HCT116 (cell line): ENCODE results near the gene FOXD4L1. TPM values are rescaled to one million over a fixed set of nuclear protein-coding genes. Genes with fewer than 3 reads are reported as not detected.
"Not testable (repeated sequence)": the region's sequence is repeated elsewhere in the genome, so short reads cannot be mapped to it uniquely, and the experiment has no call there.

ENCODE experiments used
- ATAC-seq: fragments of 200-7000 bp; cut with Tn5 transposase; 2 replicates; pipeline ENCODE4 v1.9.1; 2020; ENCODE audit warnings: mild to moderate bottlenecking, moderate library complexity
- BruUV-seq: library from RNA; stranded (reverse); fragments of 400-500 nt; replicated peaks from 2 replicates; lab custom pipeline; 2021; lab: Mats Ljungman, UMichigan
- CTCF ChIA-PET: fragments of 300-600 bp; sonication (Branson Sonifier 250); formaldehyde crosslinking; loops from one replicate; lab custom pipeline; 2021; ENCODE audit warnings: antibody characterized with exemption; lab: Charles Lee
- POLR2A ChIA-PET: fragments of 300-600, 350-600 bp; sonication (Branson Sonifier 250); formaldehyde crosslinking; loops from one replicate; lab custom pipeline; 2021; ENCODE audit warnings: antibody characterized with exemption; lab: Charles Lee
- RAD21 ChIA-PET, 2 experiments: fragments of 300-600 bp; sonication (Branson Sonifier 250); formaldehyde crosslinking; loops; one replicate each; lab custom pipeline; 2023; ENCODE audit warnings: low total read pairs in 2 of 2; ENCODE audit not compliant: uncharacterized antibody in 2 of 2, unreplicated experiment in 2 of 2, low non-redundant PET in 1 of 2; lab: Charles Lee
- DNase-seq: peaks from one replicate; pipeline ENCODE4 v3.0.0-alpha.2; 2010; ENCODE audit warnings: low read depth, low spot score
- H2AFZ ChIP-seq: fragments of 200-600 bp; shearing (Covaris generic), sonication (generic); 2 replicates; pipeline ENCODE4 v1.6.1; 2017; ENCODE audit warnings: low read depth, mixed run types, mixed read lengths, antibody characterized with exemption, low read length; ENCODE audit not compliant: poor library complexity, severe bottlenecking
- H3K27ac ChIP-seq: 2 replicates; pipeline ENCODE4 v1.5.1; 2012; ENCODE audit warnings: low read depth, low read length
- H3K27me3 ChIP-seq: fragments of 200-600 bp; sonication (generic); 2 replicates; pipeline ENCODE4 v1.6.1; 2016; ENCODE audit warnings: mixed run types, low read length, mixed read lengths; ENCODE audit not compliant: insufficient read depth
- H3K36me3 ChIP-seq, 2 experiments: fragments of 200-500 bp in 1 of 2; fragments of 200-600 bp in 1 of 2; sonication (Bioruptor generic) in 1 of 2; sonication (generic) in 1 of 2; 2 replicates each; pipeline versions ENCODE4 v1.5.1 to v1.6.1; 2014 to 2016; ENCODE audit warnings: low read length in 2 of 2, inconsistent platforms in 1 of 2, mixed read lengths in 1 of 2, mixed run types in 1 of 2; ENCODE audit not compliant: insufficient read depth in 2 of 2, control insufficient read depth in 1 of 2
- H3K4me1 ChIP-seq, 2 experiments: fragments of 200-600 bp in 1 of 2; sonication (generic) in 1 of 2; 2 replicates each; pipeline versions ENCODE4 v1.5.1 to v1.6.1; 2012 to 2017; ENCODE audit warnings: low read length in 2 of 2, inconsistent platforms in 1 of 2, mild to moderate bottlenecking in 1 of 2, mixed read lengths in 1 of 2, mixed run types in 1 of 2, moderate library complexity in 1 of 2; ENCODE audit not compliant: insufficient read depth in 2 of 2, control insufficient read depth in 1 of 2
- H3K4me2 ChIP-seq: fragments of 200-600 bp; sonication (generic); 2 replicates; pipeline ENCODE4 v1.6.1; 2017; ENCODE audit warnings: mixed run types, low read length, mixed read lengths
- H3K4me3 ChIP-seq, 2 experiments: fragments of 200-600 bp in 1 of 2; sonication (generic) in 1 of 2; replicated peaks in 1 of 2; 2 replicates each; pipeline ENCODE4 v1.5.1; 2011 to 2016; ENCODE audit warnings: low read length in 2 of 2, control low read depth in 1 of 2, low read depth in 1 of 2, mild to moderate bottlenecking in 1 of 2, mixed read lengths in 1 of 2, mixed run types in 1 of 2
- H3K79me2 ChIP-seq: fragments of 200-600 bp; sonication (generic); 2 replicates; pipeline ENCODE4 v1.6.1; 2017; ENCODE audit warnings: mild to moderate bottlenecking, mixed run types, low read length, moderate library complexity, mixed read lengths; ENCODE audit not compliant: insufficient read depth
- H3K9ac ChIP-seq: fragments of 200-600 bp; sonication (generic); 2 replicates; pipeline ENCODE4 v1.6.1; 2016; ENCODE audit warnings: low read length, mixed read lengths
- H3K9me2 ChIP-seq: fragments of 200-600 bp; sonication (generic), shearing (Covaris generic); 2 replicates; pipeline ENCODE4 v1.6.1; 2017; ENCODE audit warnings: mixed run types, mild to moderate bottlenecking, moderate library complexity; ENCODE audit not compliant: insufficient read depth
- H3K9me3 ChIP-seq, 2 experiments: fragments of 200-500 bp in 1 of 2; fragments of 200-600 bp in 1 of 2; sonication (Bioruptor generic) in 1 of 2; sonication (generic) in 1 of 2; 2 replicates each; pipeline ENCODE4 v1.6.1; 2014 to 2017; ENCODE audit warnings: low read length in 2 of 2, mixed read lengths in 2 of 2, inconsistent platforms in 1 of 2, low read depth in 1 of 2, mild to moderate bottlenecking in 1 of 2, mixed run types in 1 of 2, moderate library complexity in 1 of 2; ENCODE audit not compliant: control insufficient read depth in 1 of 2, insufficient read depth in 1 of 2
- H4K20me1 ChIP-seq: fragments of 200-600 bp; sonication (generic), shearing (Covaris generic); 2 replicates; pipeline ENCODE4 v1.6.1; 2017; ENCODE audit warnings: mixed run types, mild to moderate bottlenecking, moderate library complexity; ENCODE audit not compliant: insufficient read depth
- intact Hi-C: fragments of 100-400 bp; cut with micrococcal nuclease; formaldehyde crosslinking; loops from 2 replicates; pipeline ENCODE4 v1.10.0; 2022
- total RNA-seq: library from RNA; stranded (reverse); gene quantifications from one replicate; pipeline ENCODE4 v1.2.1, GENCODE V29; 2021; ENCODE audit not compliant: unreplicated experiment

Gene FOXD4L1
- total RNA-seq, 1 experiment from 2014 or later: 0.64 TPM

- H4K20me1 ChIP-seq, H3K4me1 ChIP-seq, DNase-seq, BruUV-seq, H3K27me3 ChIP-seq, POLR2A ChIA-PET, H3K36me3 ChIP-seq, H3K79me2 ChIP-seq, H2AFZ ChIP-seq, H3K27ac ChIP-seq, RAD21 ChIA-PET, H3K4me3 ChIP-seq, H3K4me2 ChIP-seq, intact Hi-C loops, H3K9ac ChIP-seq, CTCF ChIA-PET, H3K9me3 ChIP-seq, ATAC-seq, H3K9me2 ChIP-seq: not testable (repeated sequence)
These were observed 4.9 kb downstream of the FOXD4L1 start for GRCh38 chr2:113503094-113504042.

GRCh38 chr2:113504081-113504480 is 5.6 kb downstream of the FOXD4L1 start:
- H3K9ac ChIP-seq, H3K79me2 ChIP-seq, H3K36me3 ChIP-seq, H3K4me1 ChIP-seq, H3K27ac ChIP-seq, H3K27me3 ChIP-seq, H3K9me2 ChIP-seq, DNase-seq, H3K4me2 ChIP-seq, POLR2A ChIA-PET, H4K20me1 ChIP-seq, H3K4me3 ChIP-seq, RAD21 ChIA-PET, CTCF ChIA-PET, H2AFZ ChIP-seq, H3K9me3 ChIP-seq, BruUV-seq, ATAC-seq, intact Hi-C loops: not testable (repeated sequence)

DNA sequence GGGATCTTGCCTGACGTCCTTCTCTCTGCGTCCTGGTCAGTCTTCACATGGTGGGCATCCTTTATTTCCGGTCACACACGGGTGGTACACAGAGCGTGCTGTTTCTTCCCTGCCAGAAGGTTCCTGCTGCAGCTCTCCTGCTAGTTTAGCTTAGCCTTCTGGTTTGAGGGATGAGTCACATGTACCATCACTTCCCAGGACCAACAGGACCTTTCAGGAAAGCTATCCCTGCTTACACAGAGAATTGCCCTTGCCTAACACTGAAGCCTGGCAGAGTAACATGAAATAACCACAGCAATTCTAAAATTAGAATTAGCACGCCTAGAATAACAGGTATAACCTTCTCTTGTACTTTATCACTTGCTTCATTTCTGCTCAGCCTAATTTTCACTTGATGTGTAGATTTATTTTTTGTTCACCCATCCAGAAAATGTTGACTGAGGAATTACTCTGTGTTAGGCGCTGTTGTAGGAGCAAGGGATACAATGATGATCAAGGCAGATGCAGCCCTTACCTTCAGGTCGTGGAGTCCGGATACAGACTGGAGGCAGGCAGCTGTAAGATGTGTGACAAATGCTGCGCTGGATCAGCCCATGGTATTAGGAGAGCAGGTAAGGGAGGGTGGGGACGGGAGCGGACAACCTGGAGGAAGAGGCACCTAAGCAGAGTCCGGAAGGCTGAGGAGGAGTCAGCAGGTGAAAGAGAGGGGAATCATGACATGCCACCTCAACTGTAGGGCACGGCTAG is 9.1 kb downstream of the FOXD4L1 start:
- POLR2A ChIA-PET, CTCF ChIA-PET, H2AFZ ChIP-seq, H3K9me2 ChIP-seq, H3K9me3 ChIP-seq, H3K36me3 ChIP-seq, H3K4me3 ChIP-seq, ATAC-seq, H4K20me1 ChIP-seq, intact Hi-C loops, RAD21 ChIA-PET, H3K27me3 ChIP-seq, BruUV-seq, H3K4me2 ChIP-seq, H3K9ac ChIP-seq, H3K4me1 ChIP-seq, H3K79me2 ChIP-seq, H3K27ac ChIP-seq, DNase-seq: not testable (repeated sequence)

GRCh38 chr2:113508187-113508586 is 9.7 kb downstream of the FOXD4L1 start:
- H3K9me2 ChIP-seq, H3K4me3 ChIP-seq, CTCF ChIA-PET, BruUV-seq, intact Hi-C loops, ATAC-seq, H3K79me2 ChIP-seq, H2AFZ ChIP-seq, H3K9ac ChIP-seq, H3K27me3 ChIP-seq, H3K27ac ChIP-seq, H3K9me3 ChIP-seq, DNase-seq, H3K36me3 ChIP-seq, H3K4me2 ChIP-seq, H3K4me1 ChIP-seq, POLR2A ChIA-PET, RAD21 ChIA-PET, H4K20me1 ChIP-seq: not testable (repeated sequence)
